Activated CD4-positive, alpha-beta memory T cell treated with anti-CD3 and anti-CD28 coated beads, Interleukin-2, amount 10 ng/mL, durations not matched to agents 7 days and 5 days (primary cell): ENCODE data around the gene SPOCD1. TPM values are rescaled to one million over a fixed set of nuclear protein-coding genes. Genes with fewer than 3 reads are reported as not detected.

ENCODE experiments used
- CTCF ChIA-PET: fragments of 350-600 bp; sonication (Branson Sonifier 250); formaldehyde crosslinking; loops from one replicate; lab custom pipeline; 2021; ENCODE audit warnings: antibody characterized with exemption, inconsistent platforms; lab: Charles Lee
- POLR2A ChIA-PET: fragments of 350-600 bp; sonication (Branson Sonifier 250); formaldehyde crosslinking; loops from one replicate; lab custom pipeline; 2021; ENCODE audit warnings: antibody characterized with exemption; lab: Charles Lee
- DNase-seq: peaks from one replicate; pipeline ENCODE4 v3.0.0-alpha.2; 2020
- H3K27ac Mint-ChIP-seq: one replicate; pipeline ENCODE4 v1.8.0; 2021; ENCODE audit warnings: mild to moderate bottlenecking, mixed read lengths
- H3K27me3 Mint-ChIP-seq: one replicate; pipeline ENCODE4 v1.8.0; 2021; ENCODE audit warnings: mixed read lengths
- H3K36me3 Mint-ChIP-seq: one replicate; pipeline ENCODE4 v1.8.0; 2021; ENCODE audit warnings: low read depth, mixed read lengths
- H3K4me1 Mint-ChIP-seq: one replicate; pipeline ENCODE4 v1.8.0; 2021; ENCODE audit warnings: mixed read lengths
- H3K4me3 Mint-ChIP-seq: one replicate; pipeline ENCODE4 v1.8.0; 2021; ENCODE audit warnings: mild to moderate bottlenecking, mixed read lengths
- H3K9me3 Mint-ChIP-seq: one replicate; pipeline ENCODE4 v1.8.0; 2021; ENCODE audit warnings: mixed read lengths
- total RNA-seq, 2 experiments: library from RNA; stranded (reverse); gene quantifications; one replicate each; pipeline ENCODE4 v1.2.3, GENCODE V29; 2021

SPOCD1 gene
- total RNA-seq, 2 experiments from 2014 or later: 0.08 to 0.15 TPM

DNA sequence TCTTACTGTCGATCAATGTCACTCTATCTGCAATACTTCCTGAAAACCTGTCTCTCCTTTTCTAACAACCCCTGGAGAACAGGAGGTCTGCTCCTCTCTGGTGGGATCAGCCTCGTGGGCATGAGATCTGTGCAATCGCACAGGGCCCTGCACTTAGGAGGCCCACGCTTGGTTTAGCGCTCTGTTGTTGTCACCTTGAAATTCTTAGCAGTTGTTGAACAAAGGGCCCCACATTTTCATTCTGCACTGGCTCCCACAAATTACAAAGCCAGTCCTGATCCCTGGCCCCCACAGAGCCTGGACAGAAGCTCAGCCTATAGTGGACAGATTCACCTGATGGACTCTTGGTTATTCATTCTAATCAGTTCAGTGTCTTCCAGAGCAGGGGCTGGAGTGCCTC, 18.6 kb downstream of the SPOCD1 start:
- H3K27me3 Mint-ChIP-seq: peaks cover 12% of the 10 kb centered on the region
- no peak overlapping the region for H3K27ac Mint-ChIP-seq
- ChIA-PET CTCF (interaction anchor here (1.2 kb wide), 2 partner anchors 8 to 167 kb away, joined by 3 to 8 read pairs; no protein-coding TSS in a partner anchor), POLR2A (interaction anchor here (0.9 kb wide), 1 partner anchor 152 kb away, joined by 4 read pairs; the partner anchor contains the start of gene PEF1)
- H3K36me3 Mint-ChIP-seq: no peaks in the 10 kb centered on the region
- H3K9me3 Mint-ChIP-seq: no peaks in the 10 kb centered on the region
- no peak overlapping the region for H3K4me3 Mint-ChIP-seq
- peaks cover 8% of the 10 kb centered on the region for H3K4me1 Mint-ChIP-seq
- DNase-seq: no peak

- Mint-ChIP-seq H3K9me3 (no peaks in the 10 kb centered on the region), H3K4me1 (peaks cover 8% of the 10 kb centered on the region), H3K27me3 (peaks cover 12% of the 10 kb centered on the region), H3K27ac (no peak overlapping the region), H3K36me3 (no peaks in the 10 kb centered on the region), H3K4me3 (no peak overlapping the region)
- ChIA-PET CTCF (no interaction called here), POLR2A (interaction anchor here (0.9 kb wide), 1 partner anchor 152 kb away, joined by 4 read pairs; the partner anchor contains the start of gene PEF1)
- DNase-seq: no peak
These were observed 19.1 kb downstream of the SPOCD1 start for GRCh38 chr1:31796707-31797106.

- ChIA-PET CTCF (no interaction called here), POLR2A (no interaction called here)
- Mint-ChIP-seq H3K4me1 (peaks cover 8% of the 10 kb centered on the region), H3K9me3 (no peaks in the 10 kb centered on the region), H3K36me3 (no peaks in the 10 kb centered on the region), H3K27ac (no peak overlapping the region), H3K4me3 (no peak overlapping the region), H3K27me3 (peaks cover 6% of the 10 kb centered on the region)
- no peak for DNase-seq
These were observed 19.8 kb downstream of the SPOCD1 start for GRCh38 chr1:31795801-31796621.

GRCh38 chr1:31795096-31795675, 20.6 kb downstream of the SPOCD1 start:
- Mint-ChIP-seq H3K4me1 (peaks cover 8% of the 10 kb centered on the region), H3K27me3 (peaks cover 2% of the 10 kb centered on the region), H3K9me3 (no peaks in the 10 kb centered on the region), H3K4me3 (no peak overlapping the region), H3K27ac (no peak overlapping the region), H3K36me3 (no peaks in the 10 kb centered on the region)
- CTCF ChIA-PET: no interaction called here
- POLR2A ChIA-PET: no interaction called here
- DNase-seq: no peak

DNA sequence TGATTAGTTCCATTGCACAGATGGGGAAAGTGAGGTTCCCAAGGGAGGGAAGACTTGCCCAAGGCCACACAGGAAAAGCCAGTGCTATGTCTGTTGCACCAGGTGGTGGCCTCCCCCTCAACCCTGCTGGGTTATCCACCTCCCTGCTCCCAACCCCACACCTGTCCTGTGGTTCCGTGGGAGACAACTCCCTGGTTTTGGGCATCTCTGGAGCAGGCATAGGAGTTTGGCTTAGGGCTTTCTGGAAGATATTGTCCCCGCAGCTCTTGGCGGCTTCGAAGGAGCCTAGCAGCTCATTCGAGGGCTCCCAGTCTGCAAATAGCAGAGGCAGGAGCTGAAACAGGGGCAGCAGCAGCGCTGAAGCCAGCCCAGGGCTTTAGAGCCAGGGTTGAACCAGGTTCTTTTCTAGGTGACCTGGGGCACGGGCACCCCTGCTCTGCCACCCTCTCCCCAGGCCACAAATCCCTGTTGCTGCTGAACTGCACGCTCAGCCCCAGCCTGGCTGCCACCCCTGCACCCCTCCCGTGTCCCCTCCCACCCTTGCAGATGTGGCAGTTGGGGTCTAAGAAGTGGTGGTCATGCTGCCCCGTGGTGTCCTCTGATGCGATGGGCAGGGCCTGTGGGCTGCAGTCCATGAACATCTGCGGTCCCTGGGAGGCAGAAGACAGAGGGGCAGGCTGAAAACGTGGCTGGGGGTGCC, 22.1 kb downstream of the SPOCD1 start:
- Mint-ChIP-seq H3K4me1 (peaks cover 12% of the 10 kb centered on the region), H3K4me3 (no peak overlapping the region), H3K27ac (no peak overlapping the region), H3K9me3 (no peaks in the 10 kb centered on the region), H3K27me3 (peaks cover 6% of the 10 kb centered on the region), H3K36me3 (no peaks in the 10 kb centered on the region)
- no peak for DNase-seq
- POLR2A ChIA-PET: no interaction called here
- CTCF ChIA-PET: no interaction called here

DNA sequence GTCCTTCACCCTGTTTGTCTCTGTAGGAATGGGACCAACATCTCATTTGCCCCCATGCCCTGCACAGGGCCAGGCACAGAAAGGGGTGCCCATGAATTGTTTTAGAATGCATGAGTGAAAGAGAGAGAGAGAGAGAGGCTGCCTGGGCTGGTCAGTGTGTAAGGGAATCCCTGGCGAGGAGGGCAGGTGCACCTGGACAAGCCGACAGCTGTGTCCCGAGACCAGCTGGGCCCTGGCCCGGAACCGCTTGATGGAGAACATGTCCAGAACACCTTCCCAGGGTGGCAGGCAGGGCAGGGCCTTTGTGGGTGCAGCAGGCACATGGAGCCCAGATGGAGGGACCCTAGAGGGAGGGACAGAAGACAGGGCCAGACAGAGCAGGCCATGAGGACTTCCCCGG, 22.7 kb downstream of the SPOCD1 start:
- no peak overlapping the region for H3K27ac Mint-ChIP-seq
- DNase-seq: no peak
- H3K36me3 Mint-ChIP-seq: no peaks in the 10 kb centered on the region
- ChIA-PET POLR2A (no interaction called here), CTCF (no interaction called here)
- H3K4me1 Mint-ChIP-seq: peaks cover 10% of the 10 kb centered on the region
- no peaks in the 10 kb centered on the region for H3K9me3 Mint-ChIP-seq
- H3K27me3 Mint-ChIP-seq: peaks cover 6% of the 10 kb centered on the region
- H3K4me3 Mint-ChIP-seq: no peak overlapping the region

GRCh38 chr1:31792541-31792940, 23.3 kb downstream of the SPOCD1 start:
- Mint-ChIP-seq H3K27ac (no peak overlapping the region), H3K4me1 (peaks cover 15% of the 10 kb centered on the region), H3K36me3 (no peaks in the 10 kb centered on the region), H3K4me3 (no peak overlapping the region), H3K27me3 (peaks cover 6% of the 10 kb centered on the region), H3K9me3 (no peaks in the 10 kb centered on the region)
- DNase-seq: no peak
- ChIA-PET CTCF (no interaction called here), POLR2A (no interaction called here)

DNA sequence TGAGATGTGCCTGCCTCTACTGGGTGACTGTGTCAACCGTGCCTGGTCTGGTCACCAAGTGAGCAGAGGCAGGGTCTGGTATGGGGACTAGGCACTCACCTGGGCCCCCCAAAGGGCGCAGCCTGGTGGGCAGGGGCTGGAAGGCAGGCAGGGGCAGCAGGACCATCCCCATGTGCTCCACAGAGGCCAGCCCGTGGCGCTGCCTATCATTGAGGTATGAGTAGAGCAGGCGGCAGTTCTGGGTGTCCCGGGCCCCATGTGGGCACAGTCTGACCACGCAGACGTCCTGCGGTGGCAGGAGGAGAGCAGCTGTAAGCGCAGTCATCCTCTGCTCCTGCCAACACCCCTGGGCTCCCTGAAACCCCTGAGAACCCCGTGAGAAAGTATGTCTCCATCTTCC, 23.7 kb downstream of the SPOCD1 start:
- DNase-seq: no peak
- H3K27me3 Mint-ChIP-seq: peaks cover 6% of the 10 kb centered on the region
- no peak overlapping the region for H3K4me3 Mint-ChIP-seq
- H3K9me3 Mint-ChIP-seq: no peaks in the 10 kb centered on the region
- H3K36me3 Mint-ChIP-seq: no peaks in the 10 kb centered on the region
- POLR2A ChIA-PET: no interaction called here
- no peak overlapping the region for H3K27ac Mint-ChIP-seq
- H3K4me1 Mint-ChIP-seq: peaks cover 16% of the 10 kb centered on the region
- CTCF ChIA-PET: interaction anchor here (0.6 kb wide), 1 partner anchor 269 kb away, joined by 4 read pairs; no protein-coding TSS in a partner anchor

DNA sequence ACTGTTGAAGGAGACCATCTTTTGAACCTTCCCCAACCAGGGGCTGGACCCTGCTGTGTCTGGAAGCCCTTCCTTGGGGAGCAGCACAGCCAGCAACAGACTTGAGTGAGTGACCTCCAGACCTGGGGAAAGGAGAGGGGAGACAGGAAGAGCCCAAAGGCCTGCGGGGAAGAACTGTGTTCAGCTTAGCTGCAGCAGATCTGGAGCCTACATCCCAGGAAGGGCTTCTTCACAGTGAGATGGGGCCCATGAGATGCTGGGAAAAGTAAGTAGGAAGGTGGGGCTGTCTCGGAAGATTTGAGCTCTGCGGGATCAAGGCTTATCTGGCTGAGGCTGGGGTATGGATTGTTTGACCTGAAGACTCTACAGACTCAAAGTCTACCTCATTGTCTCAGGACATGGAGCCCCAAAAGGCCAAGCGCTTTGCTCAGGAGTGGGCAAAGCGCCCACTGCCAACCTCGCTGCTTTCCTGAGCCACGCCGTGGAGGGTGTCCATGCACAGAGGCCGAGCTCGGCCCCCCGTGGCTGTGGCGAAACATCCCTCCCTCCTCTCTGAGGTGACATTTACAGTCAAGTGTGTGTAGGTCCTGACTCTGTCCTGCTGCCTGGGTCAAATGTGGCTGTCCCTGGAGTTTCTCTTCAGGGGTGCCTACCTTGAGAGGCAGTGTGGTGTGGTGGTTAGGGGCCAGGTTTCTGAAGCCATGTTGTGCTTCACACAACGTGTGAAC, 24.5 kb downstream of the SPOCD1 start:
- ChIA-PET CTCF (interaction anchor here (0.6 to 1.8 kb wide), 3 partner anchors 28 to 242 kb away, joined by 4 to 5 read pairs (median 5); no protein-coding TSS in a partner anchor), POLR2A (no interaction called here)
- peaks cover 5% of the 10 kb centered on the region for H3K27me3 Mint-ChIP-seq
- no peaks in the 10 kb centered on the region for H3K9me3 Mint-ChIP-seq
- no peak overlapping the region for H3K27ac Mint-ChIP-seq
- H3K4me1 Mint-ChIP-seq: peaks cover 16% of the 10 kb centered on the region
- H3K4me3 Mint-ChIP-seq: no peak overlapping the region
- no peak for DNase-seq
- H3K36me3 Mint-ChIP-seq: no peaks in the 10 kb centered on the region

GRCh38 chr1:31790641-31791091, 25.2 kb downstream of the SPOCD1 start:
- H3K36me3 Mint-ChIP-seq: no peaks in the 10 kb centered on the region
- H3K4me3 Mint-ChIP-seq: no peak overlapping the region
- CTCF ChIA-PET: interaction anchor here (0.6 to 2.8 kb wide), 9 partner anchors 24 to 242 kb away, joined by 3 to 45 read pairs (median 12); partner anchors contain the start of gene PEF1
- no peak for DNase-seq
- H3K9me3 Mint-ChIP-seq: no peaks in the 10 kb centered on the region
- POLR2A ChIA-PET: no interaction called here
- peaks cover 5% of the 10 kb centered on the region for H3K27me3 Mint-ChIP-seq
- peaks cover 16% of the 10 kb centered on the region for H3K4me1 Mint-ChIP-seq
- H3K27ac Mint-ChIP-seq: no peak overlapping the region

DNA sequence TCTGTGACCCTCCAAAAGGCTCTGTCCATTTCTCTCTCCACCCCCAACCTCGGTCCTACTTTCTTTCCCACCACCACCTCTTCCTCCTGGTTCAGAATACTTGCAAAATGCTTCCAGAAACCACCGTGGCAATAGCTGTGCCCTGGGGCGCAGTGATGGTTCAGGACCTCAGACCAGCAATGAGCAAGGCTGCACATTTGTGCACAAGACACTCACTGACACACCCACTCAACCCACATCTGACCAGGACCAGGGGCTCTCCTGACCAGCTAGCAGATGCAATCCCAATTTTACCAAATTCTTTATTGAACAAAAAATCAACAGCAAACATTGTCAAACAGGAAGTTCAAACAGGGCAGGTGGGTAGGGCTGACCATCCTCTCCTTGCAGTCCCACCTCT, 25.7 kb downstream of the SPOCD1 start:
- DNase-seq: no peak
- Mint-ChIP-seq H3K27ac (no peak overlapping the region), H3K9me3 (no peaks in the 10 kb centered on the region), H3K36me3 (no peaks in the 10 kb centered on the region), H3K4me1 (peaks cover 16% of the 10 kb centered on the region), H3K4me3 (no peak overlapping the region), H3K27me3 (peaks cover 5% of the 10 kb centered on the region)
- POLR2A ChIA-PET: interaction anchor here (1.8 kb wide), 2 partner anchors 25 to 154 kb away, joined by 6 read pairs; no protein-coding TSS in a partner anchor
- CTCF ChIA-PET: interaction anchor here (0.8 to 2.8 kb wide), 19 partner anchors 24 to 396 kb away, joined by 3 to 45 read pairs (median 6); partner anchors contain the start of genes ADGRB2, PEF1 and PTP4A2
